Trophoblast cell (in vitro differentiated cells and primary cell): ENCODE measurements around the gene DLK1.
A peak's percentile ranks its signal among the peaks of the same experiment; 100 is the strongest.

ENCODE experiments used
- DNase-seq, 2 donors: peaks; one replicate each; pipeline ENCODE4 v3.0.0-alpha.2; 2016
- H2AFZ ChIP-seq: 2 replicates; pipeline ENCODE4 v1.6.1; 2013; ENCODE audit warnings: low read length, moderate library complexity, mild to moderate bottlenecking; ENCODE audit not compliant: insufficient read depth, poor library complexity
- H2AK5ac ChIP-seq: 2 replicates; pipeline ENCODE4 v1.6.1; 2013; ENCODE audit warnings: mild to moderate bottlenecking, low read length
- H2BK120ac ChIP-seq: 2 replicates; pipeline ENCODE4 v1.6.1; 2013; ENCODE audit warnings: low read length, mild to moderate bottlenecking, moderate library complexity; ENCODE audit not compliant: insufficient read depth, poor library complexity
- H2BK12ac ChIP-seq: 2 replicates; pipeline ENCODE4 v1.6.1; 2013; ENCODE audit warnings: mild to moderate bottlenecking, low read length, moderate library complexity
- H2BK5ac ChIP-seq: 2 replicates; pipeline ENCODE4 v1.6.1; 2013; ENCODE audit warnings: low read length, low read depth, moderate library complexity, mild to moderate bottlenecking; ENCODE audit not compliant: poor library complexity
- H3K14ac ChIP-seq: 2 replicates; pipeline ENCODE4 v1.6.1; 2013; ENCODE audit warnings: mild to moderate bottlenecking, low read length
- H3K18ac ChIP-seq: 2 replicates; pipeline ENCODE4 v1.6.1; 2013; ENCODE audit warnings: mild to moderate bottlenecking, low read length
- H3K23ac ChIP-seq: 2 replicates; pipeline ENCODE4 v1.6.1; 2013; ENCODE audit warnings: low read length
- H3K27ac ChIP-seq: 2 replicates; pipeline ENCODE4 v1.5.1; 2013; ENCODE audit warnings: low read depth, mild to moderate bottlenecking, inconsistent platforms, low read length, moderate library complexity
- H3K27me3 ChIP-seq: 2 replicates; pipeline ENCODE4 v1.6.1; 2013; ENCODE audit warnings: inconsistent platforms, mild to moderate bottlenecking, low read length, moderate library complexity; ENCODE audit not compliant: insufficient read depth
- H3K36me3 ChIP-seq, 2 experiments: 1 replicate in 1 of 2; 2 replicates in 1 of 2; pipeline ENCODE4 v1.6.1; 2013; ENCODE audit warnings: low read length in 2 of 2, mild to moderate bottlenecking in 2 of 2, moderate library complexity in 1 of 2; ENCODE audit not compliant: insufficient read depth in 2 of 2, control insufficient read depth in 1 of 2
- H3K4ac ChIP-seq: 2 replicates; pipeline ENCODE4 v1.6.1; 2013; ENCODE audit warnings: low read depth, mild to moderate bottlenecking, low read length, moderate library complexity
- H3K4me1 ChIP-seq, 2 experiments: 1 replicate in 1 of 2; 2 replicates in 1 of 2; pipeline ENCODE4 v1.6.1; 2013; ENCODE audit warnings: low read length in 2 of 2, mild to moderate bottlenecking in 2 of 2, moderate library complexity in 1 of 2; ENCODE audit not compliant: insufficient read depth in 2 of 2, control insufficient read depth in 1 of 2
- H3K4me2 ChIP-seq: 2 replicates; pipeline ENCODE4 v1.6.1; 2013; ENCODE audit warnings: inconsistent platforms, mild to moderate bottlenecking, low read length, moderate library complexity
- H3K4me3 ChIP-seq: 2 replicates; pipeline ENCODE4 v1.5.1; 2013; ENCODE audit warnings: mild to moderate bottlenecking, low read depth, low read length, inconsistent platforms
- H3K79me1 ChIP-seq: one replicate; pipeline ENCODE4 v1.6.1; 2013; ENCODE audit warnings: low read length
- H3K79me2 ChIP-seq: 2 replicates; pipeline ENCODE4 v1.6.1; 2013; ENCODE audit warnings: low read length, mild to moderate bottlenecking; ENCODE audit not compliant: control insufficient read depth, insufficient read depth, poor library complexity
- H3K9ac ChIP-seq: 2 replicates; pipeline ENCODE4 v1.6.1; 2013; ENCODE audit warnings: mild to moderate bottlenecking, low read length
- H3K9me3 ChIP-seq: 2 replicates; pipeline ENCODE4 v1.6.1; 2013; ENCODE audit warnings: low read depth, mild to moderate bottlenecking, control low read depth, inconsistent platforms, low read length; ENCODE audit not compliant: insufficient read depth
- H4K12ac ChIP-seq: 2 replicates; pipeline ENCODE4 v1.6.1; 2013; ENCODE audit warnings: low read depth, mild to moderate bottlenecking, low read length, moderate library complexity
- H4K8ac ChIP-seq: 2 replicates; pipeline ENCODE4 v1.6.1; 2013; ENCODE audit warnings: low read depth, mild to moderate bottlenecking, low read length, moderate library complexity
- H4K91ac ChIP-seq: one replicate; pipeline ENCODE4 v1.6.1; 2013; ENCODE audit warnings: low read depth, mild to moderate bottlenecking, low read length, moderate library complexity
- WGBS: extraction: QIAGEN DNeasy Blood & Tissue Kit; methylation state at CpG from one replicate; pipeline ENCODE4 v1.1.7; 2013; ENCODE audit warnings: missing lambda C conversion rate; ENCODE audit not compliant: insufficient read length, insufficient coverage; ENCODE audit errors: extremely low coverage; 5-methylcytosine and 5-hydroxymethylcytosine counted together

DLK1 gene

DNA sequence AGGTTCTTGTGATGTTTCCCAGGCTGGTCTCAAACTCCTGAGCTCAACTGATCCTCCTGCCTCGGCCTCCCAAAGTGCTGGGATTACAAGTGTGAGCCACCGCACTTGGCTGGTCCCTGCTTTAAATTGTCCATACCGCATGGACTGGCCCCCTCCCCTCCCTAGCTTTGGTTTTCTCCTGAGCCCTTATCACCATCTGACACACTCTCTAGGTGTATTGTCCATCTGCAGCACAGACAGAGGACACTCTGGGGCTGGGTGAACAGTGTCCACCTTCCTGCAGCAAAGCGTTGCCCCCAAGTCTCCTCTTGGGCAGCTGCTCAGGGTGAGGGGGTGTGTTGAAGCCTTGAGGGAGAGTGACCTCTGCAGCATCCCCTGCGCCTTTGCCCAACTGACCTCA, 36.0 kb upstream of the DLK1 start:
- peaks cover 3% of the 10 kb centered on the region for H3K79me2 ChIP-seq
- no peak overlapping the region for H3K27ac ChIP-seq
- peaks cover 37 to 46% of the 10 kb centered on the region in 2 experiments for H3K4me1 ChIP-seq
- H3K9me3 ChIP-seq = peaks cover 6% of the 10 kb centered on the region
- H3K79me1 ChIP-seq = peaks cover 16% of the 10 kb centered on the region
- no peaks in the 10 kb centered on the region for H3K27me3 ChIP-seq
- H3K4me2 ChIP-seq = no peak overlapping the region
- H4K12ac ChIP-seq = no peak overlapping the region
- no peak overlapping the region for H2BK5ac ChIP-seq
- no peak overlapping the region for H2BK120ac ChIP-seq
- H2BK12ac ChIP-seq = no peak overlapping the region
- no peak overlapping the region for H3K4ac ChIP-seq
- DNase-seq = no peak
- H4K8ac ChIP-seq = no peak overlapping the region
- H3K36me3 ChIP-seq = no peaks in the 10 kb centered on the region
- H3K9ac ChIP-seq = no peak overlapping the region
- H2AK5ac ChIP-seq = no peak overlapping the region
- H4K91ac ChIP-seq = no peak overlapping the region
- H3K4me3 ChIP-seq = no peak overlapping the region
- H3K18ac ChIP-seq = no peak overlapping the region
- H3K23ac ChIP-seq = no peak overlapping the region
- H2AFZ ChIP-seq = no peak overlapping the region
- H3K14ac ChIP-seq = no peak overlapping the region
- WGBS = no CpG with 5 or more reads among the region's 5 CpGs

- H3K27me3 ChIP-seq = no peaks in the 10 kb centered on the region
- no peak overlapping the region for H2BK5ac ChIP-seq
- DNase-seq = no peak
- H3K23ac ChIP-seq = no peak overlapping the region
- no peak overlapping the region for H2AK5ac ChIP-seq
- H4K8ac ChIP-seq = no peak overlapping the region
- no peak overlapping the region for H3K27ac ChIP-seq
- H3K36me3 ChIP-seq = no peaks in the 10 kb centered on the region
- H2BK120ac ChIP-seq = no peak overlapping the region
- H3K4me3 ChIP-seq = no peak overlapping the region
- H3K9ac ChIP-seq = no peak overlapping the region
- H3K9me3 ChIP-seq = peaks cover 6% of the 10 kb centered on the region
- H2AFZ ChIP-seq = no peak overlapping the region
- no peak overlapping the region for H2BK12ac ChIP-seq
- no peak overlapping the region for H3K4me2 ChIP-seq
- WGBS = no CpG with 5 or more reads among the region's 29 CpGs
- peak overlapping the region; percentile 28 for H4K91ac ChIP-seq
- peaks cover 16% of the 10 kb centered on the region for H3K79me1 ChIP-seq
- no peak overlapping the region for H3K14ac ChIP-seq
- no peak overlapping the region for H4K12ac ChIP-seq
- no peak overlapping the region for H3K4ac ChIP-seq
- H3K79me2 ChIP-seq = peaks cover 3% of the 10 kb centered on the region
- H3K18ac ChIP-seq = no peak overlapping the region
- peaks cover 37 to 50% of the 10 kb centered on the region in 2 experiments for H3K4me1 ChIP-seq
Observed at GRCh38 chr14:100691395-100692056, 35.2 kb upstream of the DLK1 start.

DNA sequence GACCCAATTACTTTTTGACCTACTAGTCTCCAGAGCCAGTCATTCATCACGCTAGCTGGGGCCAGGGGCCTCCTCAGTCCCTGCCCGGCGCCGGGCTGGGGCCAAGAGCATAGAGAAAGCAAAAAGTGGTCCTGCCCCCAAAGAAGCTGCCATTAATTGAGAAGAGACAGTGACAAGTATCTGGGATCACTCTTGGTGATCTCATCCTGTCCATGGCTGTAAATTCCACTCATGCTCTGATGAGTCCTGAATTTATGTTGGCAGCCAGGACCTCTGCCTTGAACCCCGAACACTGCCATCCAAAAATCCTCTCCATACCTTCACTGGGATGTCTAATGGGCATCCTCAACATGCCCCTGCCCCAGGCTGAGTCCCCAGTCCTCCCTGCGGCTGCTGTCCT, 34.4 kb upstream of the DLK1 start:
- H3K4me1 ChIP-seq = peaks cover 41 to 54% of the 10 kb centered on the region in 2 experiments
- peaks cover 3% of the 10 kb centered on the region for H3K79me2 ChIP-seq
- no peak overlapping the region for H3K4me2 ChIP-seq
- H3K27me3 ChIP-seq = no peaks in the 10 kb centered on the region
- peak overlapping the region; percentile 67 for H2BK12ac ChIP-seq
- peak overlapping the region; percentile 5 for H2BK120ac ChIP-seq
- no CpG with 5 or more reads among the region's 6 CpGs for WGBS
- peaks cover 16% of the 10 kb centered on the region for H3K79me1 ChIP-seq
- DNase-seq = no peak
- H3K4me3 ChIP-seq = no peak overlapping the region
- no peaks in the 10 kb centered on the region for H3K36me3 ChIP-seq
- H3K9ac ChIP-seq = no peak overlapping the region
- H3K14ac ChIP-seq = peak overlapping the region; percentile 52
- H3K18ac ChIP-seq = peak overlapping the region; percentile 63
- peak overlapping the region; percentile 25 for H2AK5ac ChIP-seq
- H3K4ac ChIP-seq = no peak overlapping the region
- peak overlapping the region; percentile 44 for H4K8ac ChIP-seq
- peaks cover 6% of the 10 kb centered on the region for H3K9me3 ChIP-seq
- H2BK5ac ChIP-seq = peak overlapping the region; percentile 42
- H3K27ac ChIP-seq = peak overlapping the region; percentile 54
- H4K91ac ChIP-seq = peak overlapping the region; percentile 80
- H4K12ac ChIP-seq = no peak overlapping the region
- peak overlapping the region; percentile 25 for H2AFZ ChIP-seq
- H3K23ac ChIP-seq = no peak overlapping the region

GRCh38 chr14:100692859-100693558, 33.7 kb upstream of the DLK1 start:
- DNase-seq = peak; percentile 40 to 43
- Histone ChIP-seq H2BK12ac (peak overlapping the region; percentile 67), H3K4me2 (no peak overlapping the region), H2BK120ac (peak overlapping the region; percentile 5), H4K12ac (no peak overlapping the region), H3K79me2 (peaks cover 3% of the 10 kb centered on the region), H3K27ac (peak overlapping the region; percentile 54), H3K27me3 (no peaks in the 10 kb centered on the region), H2BK5ac (peak overlapping the region; percentile 42), H3K4me1 (peaks cover 41 to 53% of the 10 kb centered on the region in 2 experiments), H2AFZ (no peak overlapping the region), H3K79me1 (peaks cover 16% of the 10 kb centered on the region), H3K4ac (no peak overlapping the region), H3K9me3 (peaks cover 5% of the 10 kb centered on the region), H3K9ac (no peak overlapping the region), H2AK5ac (peak overlapping the region; percentile 25), H3K36me3 (no peaks in the 10 kb centered on the region), H3K14ac (peak overlapping the region; percentile 52), H3K4me3 (no peak overlapping the region), H4K91ac (peak overlapping the region; percentile 80), H3K23ac (no peak overlapping the region), H3K18ac (peak overlapping the region; percentile 63), H4K8ac (peak overlapping the region; percentile 48)
- no CpG with 5 or more reads among the region's 27 CpGs for whole genome bisulfite sequencing
